Cardiac muscle cell (in vitro differentiated cells and primary cell): ENCODE results near the gene SLC16A7. TPM values are rescaled to one million over a fixed set of nuclear protein-coding genes. Genes with fewer than 3 reads are reported as not detected.
A peak's percentile ranks its signal among the peaks of the same experiment; 100 is the strongest.
"Not testable (repeated sequence)": the region's sequence is repeated elsewhere in the genome, so short reads cannot be mapped to it uniquely, and the experiment has no call there.

Source experiments
- DNase-seq, 2 donors: peaks; one replicate each; pipeline versions ENCODE4 v3.0.0 to v3.0.0-alpha.2; 2010 to 2017; ENCODE audit warnings: low read depth in 1 of 2, low spot score in 1 of 2
- H3K27ac ChIP-seq: fragments of 200-600 bp; sonication (generic); 2 replicates; pipeline ENCODE4 v1.5.1; 2016
- H3K27me3 ChIP-seq: fragments of 200-600 bp; sonication (generic); 2 replicates; pipeline ENCODE4 v1.6.0; 2016; ENCODE audit warnings: control low read depth
- H3K36me3 ChIP-seq: fragments of 200-600 bp; sonication (generic); 2 replicates; pipeline ENCODE4 v1.5.1; 2016; ENCODE audit warnings: control low read depth
- H3K4me1 ChIP-seq: fragments of 200-600 bp; sonication (generic); 2 replicates; pipeline ENCODE4 v1.8.1; 2017; ENCODE audit warnings: low read depth, mild to moderate bottlenecking, mixed run types
- H3K4me3 ChIP-seq: fragments of 200-600 bp; sonication (generic); 2 replicates; pipeline ENCODE4 v1.5.1; 2016; ENCODE audit warnings: mild to moderate bottlenecking
- H3K9me3 ChIP-seq: fragments of 200-600 bp; sonication (generic); 2 replicates; pipeline ENCODE4 v1.5.1; 2017; ENCODE audit warnings: low read depth, mild to moderate bottlenecking, control low read depth
- polyA plus RNA-seq: library from polyadenylated mRNA; unstranded; fragments of >200 nt; fragmentation: Nextera tagmentation; extraction: Ambion mirVana; gene quantifications from 2 replicates; pipeline ENCODE4 v1.2.1, GENCODE V29; 2016
- total RNA-seq: library from RNA; depleted of rRNA; stranded (reverse); fragments of >200 nt; gene quantifications from 2 replicates; pipeline ENCODE4 v1.2.3, GENCODE V29; 2016
- TF ChIP-seq, protein P1 (sequence below): IDR thresholded peaks from 2 replicates; pipeline ENCODE4 v1.5.1; 2012; ENCODE audit warnings: low read depth, mild to moderate bottlenecking, low read length

The SLC16A7 gene
- total and polyA plus RNA-seq, 2 experiments from 2014 or later, result 2.4 to 5.3 TPM

DNA sequence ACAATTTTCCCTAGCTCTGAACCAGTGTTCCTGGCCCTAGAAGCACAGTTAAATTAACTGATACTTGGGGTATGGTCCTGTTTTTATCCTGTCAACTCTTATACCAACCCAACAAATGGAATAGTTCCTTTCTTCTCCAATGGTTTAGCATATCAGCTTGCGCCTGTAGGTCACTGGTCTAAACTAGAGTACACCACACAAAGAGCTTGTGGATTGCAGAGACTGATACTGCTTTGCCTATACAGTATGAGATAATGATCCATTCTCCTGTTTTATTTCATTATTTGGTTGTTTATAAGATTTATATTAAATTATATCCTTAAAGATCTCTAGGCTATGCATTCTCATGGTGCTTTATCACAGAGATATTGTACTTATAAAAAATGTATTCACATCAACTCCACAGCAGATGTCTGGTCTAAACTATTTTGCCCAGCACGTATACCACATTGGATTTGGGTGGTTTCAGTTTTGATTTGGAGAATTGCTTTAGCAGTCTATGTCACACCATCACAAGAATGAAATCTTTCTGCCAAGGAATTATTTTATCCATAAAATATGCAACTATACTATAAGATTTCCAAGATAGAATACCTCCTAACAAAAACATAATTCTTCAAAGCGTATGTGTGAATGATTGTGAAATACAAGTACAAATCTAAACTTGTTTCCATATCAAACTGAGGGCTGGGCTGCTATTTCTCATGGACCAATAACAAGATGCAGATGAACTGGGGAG, 142.1 kb downstream of the SLC16A7 start:
- H3K9me3 ChIP-seq, result no peaks in the 10 kb centered on the region
- TF ChIP-seq, protein P1, sequence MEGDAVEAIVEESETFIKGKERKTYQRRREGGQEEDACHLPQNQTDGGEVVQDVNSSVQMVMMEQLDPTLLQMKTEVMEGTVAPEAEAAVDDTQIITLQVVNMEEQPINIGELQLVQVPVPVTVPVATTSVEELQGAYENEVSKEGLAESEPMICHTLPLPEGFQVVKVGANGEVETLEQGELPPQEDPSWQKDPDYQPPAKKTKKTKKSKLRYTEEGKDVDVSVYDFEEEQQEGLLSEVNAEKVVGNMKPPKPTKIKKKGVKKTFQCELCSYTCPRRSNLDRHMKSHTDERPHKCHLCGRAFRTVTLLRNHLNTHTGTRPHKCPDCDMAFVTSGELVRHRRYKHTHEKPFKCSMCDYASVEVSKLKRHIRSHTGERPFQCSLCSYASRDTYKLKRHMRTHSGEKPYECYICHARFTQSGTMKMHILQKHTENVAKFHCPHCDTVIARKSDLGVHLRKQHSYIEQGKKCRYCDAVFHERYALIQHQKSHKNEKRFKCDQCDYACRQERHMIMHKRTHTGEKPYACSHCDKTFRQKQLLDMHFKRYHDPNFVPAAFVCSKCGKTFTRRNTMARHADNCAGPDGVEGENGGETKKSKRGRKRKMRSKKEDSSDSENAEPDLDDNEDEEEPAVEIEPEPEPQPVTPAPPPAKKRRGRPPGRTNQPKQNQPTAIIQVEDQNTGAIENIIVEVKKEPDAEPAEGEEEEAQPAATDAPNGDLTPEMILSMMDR, result no peak
- H3K36me3 ChIP-seq, result no peaks in the 10 kb centered on the region
- no peaks in the 10 kb centered on the region for H3K27me3 ChIP-seq
- H3K27ac ChIP-seq, result no peak overlapping the region
- no peak for DNase-seq
- H3K4me1 ChIP-seq, result no peaks in the 10 kb centered on the region
- no peak overlapping the region for H3K4me3 ChIP-seq

DNA sequence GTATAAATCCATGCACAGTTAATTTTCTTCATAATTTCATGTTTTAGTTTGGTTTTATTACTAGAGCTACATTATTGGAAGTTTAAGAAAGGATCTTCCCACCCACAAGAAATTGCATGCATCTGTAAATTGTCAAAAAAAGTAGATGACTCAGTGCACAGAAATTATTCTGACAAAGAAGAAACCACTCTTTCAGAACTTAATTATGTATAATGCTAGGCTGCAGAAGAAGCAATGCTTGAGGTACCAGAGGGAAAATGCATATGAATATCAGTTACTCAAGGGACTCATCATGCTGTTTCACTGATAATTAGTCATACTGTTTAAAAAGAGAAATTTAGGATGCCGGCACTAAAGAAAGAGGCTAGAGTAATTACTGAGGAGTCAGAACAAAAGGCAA, 147.0 kb downstream of the SLC16A7 start:
- no peaks in the 10 kb centered on the region for H3K36me3 ChIP-seq
- H3K4me1 ChIP-seq, result no peaks in the 10 kb centered on the region
- TF ChIP-seq, protein P1, result no peak
- H3K9me3 ChIP-seq, result no peaks in the 10 kb centered on the region
- no peaks in the 10 kb centered on the region for H3K27me3 ChIP-seq
- no peak overlapping the region for H3K4me3 ChIP-seq
- no peak overlapping the region for H3K27ac ChIP-seq
- DNase-seq, result peak in 1 of 2 donors; percentile 21

DNA sequence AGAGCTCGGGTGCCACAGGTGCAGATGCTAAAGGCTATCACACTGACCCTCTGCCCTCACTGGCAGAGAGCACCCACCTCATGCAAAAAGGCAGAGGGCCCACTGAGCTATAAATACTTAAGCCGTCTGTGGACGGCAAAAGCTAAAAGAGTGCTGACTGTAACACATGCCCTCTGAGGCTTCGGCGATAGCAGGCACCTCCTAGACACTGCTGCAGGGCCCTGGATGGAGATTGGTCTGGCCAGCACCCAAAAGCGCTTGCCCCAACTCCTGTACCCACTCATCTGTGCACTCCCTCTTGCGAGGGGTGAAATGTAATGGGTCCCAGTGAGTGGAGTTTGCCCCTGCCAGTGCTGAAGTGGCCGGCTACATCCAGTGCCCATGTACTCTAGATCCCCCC, 148.7 kb downstream of the SLC16A7 start:
- no peaks in the 10 kb centered on the region for H3K9me3 ChIP-seq
- H3K27me3 ChIP-seq, result no peaks in the 10 kb centered on the region
- H3K4me3 ChIP-seq, result no peak overlapping the region
- no peaks in the 10 kb centered on the region for H3K36me3 ChIP-seq
- no peak for DNase-seq
- H3K27ac ChIP-seq, result no peak overlapping the region
- no peaks in the 10 kb centered on the region for H3K4me1 ChIP-seq
- TF ChIP-seq, protein P1, result no peak

DNA sequence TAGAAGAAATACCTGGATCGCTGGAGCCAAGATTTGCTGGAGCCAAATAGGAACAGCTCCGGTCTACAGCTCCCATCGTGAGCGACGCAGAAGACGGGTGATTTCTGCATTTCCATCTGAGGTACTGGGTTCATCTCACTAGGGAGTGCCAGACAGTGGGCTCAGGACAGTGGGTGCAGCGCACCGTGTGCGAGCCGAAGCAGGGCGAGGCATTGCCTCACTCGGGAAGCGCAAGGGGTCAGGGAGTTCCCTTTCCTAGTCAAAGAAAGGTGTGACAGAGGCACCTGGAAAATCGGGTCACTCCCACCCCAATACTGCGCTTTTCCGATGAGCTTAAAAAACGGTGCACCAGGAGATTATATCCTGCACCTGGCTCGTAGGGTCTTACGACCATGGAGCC, 155.3 kb downstream of the SLC16A7 start:
- H3K36me3 ChIP-seq, H3K4me1 ChIP-seq, H3K9me3 ChIP-seq, H3K27me3 ChIP-seq, H3K4me3 ChIP-seq, DNase-seq, H3K27ac ChIP-seq: not testable (repeated sequence)

DNA sequence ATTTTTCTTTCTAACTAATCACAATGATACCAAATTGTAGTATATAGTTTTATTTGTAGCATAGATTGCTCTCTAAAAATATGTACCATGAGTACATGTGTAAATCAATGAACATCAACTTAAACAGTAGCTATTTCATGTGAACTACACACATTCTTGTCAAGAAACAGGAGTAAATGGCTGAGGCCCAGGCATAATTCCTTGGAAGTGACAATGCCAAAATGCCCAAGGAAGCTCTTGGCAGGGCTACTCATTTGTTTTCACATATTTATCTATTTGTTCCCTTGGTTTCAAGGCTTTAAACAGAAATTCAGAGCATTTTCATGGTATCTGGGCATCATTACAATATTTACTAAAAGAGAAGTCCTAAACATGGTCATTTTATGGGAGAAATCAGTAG, 165.7 kb downstream of the SLC16A7 start:
- no peaks in the 10 kb centered on the region for H3K27me3 ChIP-seq
- TF ChIP-seq, protein P1, result no peak
- no peaks in the 10 kb centered on the region for H3K9me3 ChIP-seq
- DNase-seq, result no peak
- H3K4me3 ChIP-seq, result no peak overlapping the region
- no peaks in the 10 kb centered on the region for H3K4me1 ChIP-seq
- no peaks in the 10 kb centered on the region for H3K36me3 ChIP-seq
- H3K27ac ChIP-seq, result no peak overlapping the region

DNA sequence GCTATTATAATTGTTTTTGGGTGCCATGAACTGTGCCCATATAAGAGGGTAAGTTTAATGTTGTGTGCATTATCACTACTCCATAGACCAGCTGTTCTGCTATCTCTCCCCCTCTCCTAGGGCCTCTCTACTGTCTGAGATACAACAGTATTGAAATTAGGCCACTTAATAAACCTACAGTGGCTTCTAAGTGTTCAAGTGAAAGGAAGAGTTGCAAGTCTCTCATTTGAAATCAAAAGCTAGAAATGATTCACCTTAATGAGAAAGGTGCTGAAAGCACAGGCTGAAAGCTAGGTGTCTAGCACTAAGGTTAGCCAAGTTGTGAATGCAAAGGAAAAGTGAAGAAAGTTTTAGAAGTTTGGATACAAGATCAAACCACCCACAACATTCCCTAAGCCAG, 168.0 kb downstream of the SLC16A7 start:
- Histone ChIP-seq H3K27me3 (no peaks in the 10 kb centered on the region), H3K4me1 (no peaks in the 10 kb centered on the region), H3K4me3 (no peak overlapping the region), H3K27ac (no peak overlapping the region), H3K36me3 (no peaks in the 10 kb centered on the region), H3K9me3 (no peaks in the 10 kb centered on the region)
- TF ChIP-seq, protein P1, result no peak
- no peak for DNase-seq
